OCI-LY1 (cell line): ENCODE measurements around the gene PARN.

Experiments used
- H2AFZ ChIP-seq: fragments of 200-600 bp; sonication (generic), shearing (Covaris generic); 2 replicates; pipeline ENCODE4 v1.6.0; 2014; ENCODE audit warnings: antibody characterized with exemption, mild to moderate bottlenecking, low read length
- H3F3A ChIP-seq: fragments of 200-600 bp; sonication (generic), shearing (Covaris generic); 2 replicates; pipeline ENCODE4 v1.6.0; 2014; ENCODE audit warnings: mild to moderate bottlenecking, antibody characterized with exemption, low read length, moderate library complexity; ENCODE audit not compliant: insufficient read depth
- H3K27ac ChIP-seq: fragments of 200-600 bp; sonication (generic); 2 replicates; pipeline ENCODE4 v1.5.1; 2014; ENCODE audit warnings: low read length, mixed run types, mild to moderate bottlenecking, low read depth; ENCODE audit not compliant: poor library complexity, severe bottlenecking
- H3K27me3 ChIP-seq: fragments of 200-600 bp; sonication (generic); 2 replicates; pipeline ENCODE4 v1.6.0; 2014; ENCODE audit warnings: antibody characterized with exemption, mild to moderate bottlenecking, low read length, moderate library complexity; ENCODE audit not compliant: insufficient read depth
- H3K36me3 ChIP-seq: fragments of 200-600 bp; sonication (generic); 2 replicates; pipeline ENCODE4 v1.6.1; 2014; ENCODE audit warnings: mild to moderate bottlenecking, antibody characterized with exemption, low read length, moderate library complexity, mixed read lengths; ENCODE audit not compliant: insufficient read depth
- H3K4me1 ChIP-seq: fragments of 200-600 bp; sonication (generic); 2 replicates; pipeline ENCODE4 v1.5.1; 2014; ENCODE audit warnings: mild to moderate bottlenecking, low read length, moderate library complexity; ENCODE audit not compliant: insufficient read depth, severe bottlenecking
- H3K4me2 ChIP-seq: fragments of 200-600 bp; sonication (generic), shearing (Covaris generic); 2 replicates; pipeline ENCODE4 v1.6.1; 2014; ENCODE audit warnings: low read length
- H3K4me3 ChIP-seq: fragments of 200-600 bp; sonication (generic); 2 replicates; pipeline ENCODE4 v1.5.1; 2014; ENCODE audit warnings: low read length, low read depth, mild to moderate bottlenecking, mixed read lengths; ENCODE audit not compliant: poor library complexity, severe bottlenecking
- H3K79me2 ChIP-seq: fragments of 200-600 bp; shearing (Covaris generic); 2 replicates; pipeline ENCODE4 v1.6.1; 2016; ENCODE audit warnings: mixed run types, low read length, mixed read lengths; ENCODE audit not compliant: insufficient read depth
- H3K9ac ChIP-seq: fragments of 200-600 bp; sonication (generic), shearing (Covaris generic); 2 replicates; pipeline ENCODE4 v1.6.1; 2014; ENCODE audit warnings: mild to moderate bottlenecking, low read length, mixed read lengths
- H3K9me2 ChIP-seq: fragments of 200-600 bp; sonication (generic), shearing (Covaris generic); 2 replicates; pipeline ENCODE4 v1.6.1; 2014; ENCODE audit warnings: low read depth, mild to moderate bottlenecking, low read length, mixed read lengths
- H3K9me3 ChIP-seq: fragments of 200-600 bp; shearing (Covaris generic); 2 replicates; pipeline ENCODE4 v1.6.1; 2014; ENCODE audit warnings: low read length, mixed read lengths
- H4K20me1 ChIP-seq: fragments of 200-600 bp; sonication (generic), shearing (Covaris generic); 2 replicates; pipeline ENCODE4 v1.6.0; 2016; ENCODE audit warnings: mild to moderate bottlenecking, low read length; ENCODE audit not compliant: insufficient read depth
- CTCF ChIP-seq: fragments of 200-600 bp; sonication (generic), shearing (Covaris generic); IDR thresholded peaks from 2 replicates; pipeline ENCODE4 v1.5.1; 2017; ENCODE audit warnings: mild to moderate bottlenecking, antibody characterized with exemption, low read length, moderate library complexity, mixed read lengths
- EZH2 ChIP-seq: fragments of 200-600 bp; sonication (generic), shearing (Covaris generic); IDR thresholded peaks from 2 replicates; pipeline ENCODE4 v1.8.0; 2017; ENCODE audit warnings: borderline replicate concordance, mixed run types, mild to moderate bottlenecking, antibody characterized with exemption, low read length, moderate library complexity, mixed read lengths

Gene PARN

DNA sequence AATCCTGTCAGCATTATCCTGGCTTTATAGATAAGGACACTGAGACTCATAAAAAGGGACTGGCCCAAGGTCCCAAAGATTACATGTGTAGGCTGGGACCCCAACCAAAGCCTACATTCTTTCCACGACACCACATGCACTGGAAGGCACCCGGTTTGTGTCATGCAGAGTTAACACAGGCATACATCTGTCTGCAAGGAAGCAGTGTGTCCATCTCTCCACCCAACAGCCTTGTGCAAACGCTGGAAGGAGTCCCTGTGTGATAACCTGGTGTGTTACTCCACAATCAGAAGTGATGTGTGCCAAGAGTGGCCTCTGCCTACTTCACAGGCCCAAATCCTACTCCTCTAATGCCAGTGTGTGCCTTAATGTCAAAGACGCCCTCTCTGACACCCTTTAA, 139.8 kb downstream of the PARN start:
- H4K20me1 ChIP-seq = no peaks in the 10 kb centered on the region
- H3K4me1 ChIP-seq = peaks cover 13% of the 10 kb centered on the region
- peaks cover 10% of the 10 kb centered on the region; the same call in 1 of the 2 replicates for H3K36me3 ChIP-seq

DNA sequence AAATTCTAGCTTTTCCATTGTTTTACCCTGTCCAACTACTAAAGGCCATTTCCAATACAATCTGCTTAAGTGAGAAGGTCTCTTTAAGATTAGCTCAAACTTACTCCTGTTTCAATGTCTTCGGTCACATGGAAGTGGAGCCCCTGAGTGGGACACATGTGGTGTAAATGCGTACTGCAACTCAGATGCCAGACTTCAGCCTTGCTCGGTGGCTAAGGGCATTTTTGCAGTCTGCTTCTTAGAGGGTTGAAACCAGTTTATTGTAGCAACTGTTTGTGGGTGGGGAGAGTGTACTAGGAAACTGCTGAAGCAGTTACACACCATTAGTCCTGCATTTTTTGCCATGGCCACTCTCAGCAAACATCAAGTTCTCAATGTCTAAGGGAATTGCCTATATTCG, 140.6 kb downstream of the PARN start:
- peaks cover 17% of the 10 kb centered on the region; the same call in 1 of the 2 replicates for H3K36me3 ChIP-seq
- no peaks in the 10 kb centered on the region for H3K27me3 ChIP-seq
- peaks cover 13% of the 10 kb centered on the region for H3K4me1 ChIP-seq
- H3K79me2 ChIP-seq = no peaks in the 10 kb centered on the region
- no peak overlapping the region for H3K9ac ChIP-seq
- TF ChIP-seq CTCF (peak; percentile 16; the same call in 1 of the 2 replicates), EZH2 (no peak)
- H3K27ac ChIP-seq = no peak overlapping the region
- no peaks in the 10 kb centered on the region for H4K20me1 ChIP-seq
- no peak overlapping the region for H2AFZ ChIP-seq
- H3K9me3 ChIP-seq = no peaks in the 10 kb centered on the region
- H3F3A ChIP-seq = no peaks in the 10 kb centered on the region
- no peaks in the 10 kb centered on the region for H3K9me2 ChIP-seq
- no peak overlapping the region for H3K4me3 ChIP-seq
- H3K4me2 ChIP-seq = no peak overlapping the region

More for the DNA sequence above, 139.8 kb downstream of the PARN start:
- no peak overlapping the region for H3K4me3 ChIP-seq
- no peaks in the 10 kb centered on the region for H3F3A ChIP-seq
- no peaks in the 10 kb centered on the region for H3K9me3 ChIP-seq
- H3K4me2 ChIP-seq = no peak overlapping the region
- H3K27me3 ChIP-seq = no peaks in the 10 kb centered on the region
- H3K27ac ChIP-seq = no peak overlapping the region
- no peak for TF ChIP-seq EZH2
- no peak for TF ChIP-seq CTCF
- H3K79me2 ChIP-seq = no peaks in the 10 kb centered on the region
- no peaks in the 10 kb centered on the region for H3K9me2 ChIP-seq
- no peak overlapping the region for H3K9ac ChIP-seq
- no peak overlapping the region for H2AFZ ChIP-seq

DNA sequence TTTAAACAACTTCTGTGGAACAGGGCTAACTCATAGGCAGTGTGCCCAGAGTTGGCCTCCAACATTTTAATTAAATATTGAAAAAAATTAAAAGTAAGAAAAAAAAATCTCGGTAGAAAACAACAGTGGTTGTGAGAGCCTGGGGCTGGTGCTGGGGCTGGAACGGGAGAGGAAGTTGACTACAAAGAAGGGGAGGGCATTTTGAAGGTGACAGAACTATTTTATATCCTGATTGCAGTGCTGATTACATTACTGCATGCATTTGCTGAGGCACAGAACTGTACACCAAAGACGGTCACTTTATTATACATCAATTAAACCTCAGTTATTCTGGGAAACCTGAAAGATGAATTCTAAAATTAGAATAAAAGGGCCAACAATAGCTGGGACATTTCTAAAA, 142.5 kb downstream of the PARN start:
- TF ChIP-seq CTCF (no peak), EZH2 (no peak)
- Histone ChIP-seq H3K36me3 (peaks cover 24% of the 10 kb centered on the region; the same call in 1 of the 2 replicates), H3F3A (no peaks in the 10 kb centered on the region), H2AFZ (no peak overlapping the region), H3K9ac (no peak overlapping the region), H4K20me1 (no peaks in the 10 kb centered on the region), H3K9me3 (no peaks in the 10 kb centered on the region), H3K4me3 (no peak overlapping the region), H3K27ac (no peak overlapping the region), H3K4me1 (peaks cover 9% of the 10 kb centered on the region), H3K79me2 (no peaks in the 10 kb centered on the region), H3K27me3 (no peaks in the 10 kb centered on the region), H3K9me2 (no peaks in the 10 kb centered on the region), H3K4me2 (no peak overlapping the region)
